Endothelial cell of umbilical vein (primary cell): ENCODE results near the gene KIF26B.

ENCODE experiments used
- MYC ChIP-seq: IDR thresholded peaks from one replicate; pipeline ENCODE4 v1.6.1; 2011; ENCODE audit warnings: mild to moderate bottlenecking, low read depth, low read length
- POLR2A ChIP-seq: IDR thresholded peaks from 2 replicates; pipeline ENCODE4 v1.6.1; 2012; ENCODE audit warnings: low read depth, mild to moderate bottlenecking, control low read depth, low read length
- POLR2AphosphoS5 ChIP-seq: IDR thresholded peaks from 2 replicates; pipeline ENCODE4 v1.6.1; 2012; ENCODE audit warnings: low read depth, mild to moderate bottlenecking, control low read depth, low read length, moderate library complexity; ENCODE audit not compliant: insufficient read depth
- TF ChIP-seq, protein P1 (sequence below), 2 donors: IDR thresholded peaks; 1 replicate in 1 of 2; 2 replicates in 1 of 2; pipeline ENCODE4 v1.5.1; 2011; ENCODE audit warnings: low read length in 2 of 2, mild to moderate bottlenecking in 2 of 2, moderate library complexity in 2 of 2, control low read depth in 1 of 2, inconsistent platforms in 1 of 2, low read depth in 1 of 2; ENCODE audit not compliant: insufficient read depth in 1 of 2; ENCODE audit errors: extremely low read depth in 1 of 2

DNA sequence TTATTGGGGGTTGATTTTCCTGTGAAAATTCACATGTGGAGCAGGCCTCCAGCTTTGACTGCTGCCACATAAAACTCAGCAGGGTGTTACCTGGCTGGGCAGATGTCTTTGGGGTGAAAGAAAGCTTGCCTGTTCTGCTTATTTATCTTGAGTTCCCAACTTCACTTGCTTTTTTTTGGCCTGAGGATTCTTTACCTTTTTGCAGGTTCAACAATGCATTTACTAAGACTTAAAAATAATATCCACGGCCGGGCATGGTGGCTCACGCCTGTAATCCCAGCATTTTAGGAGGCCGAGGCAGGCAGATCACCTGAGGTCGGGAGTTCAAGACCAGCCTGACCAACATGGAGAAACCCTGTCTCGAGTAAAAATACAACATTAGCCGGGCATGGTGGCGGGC lies 509.1 kb downstream of the KIF26B start:
- TF ChIP-seq, protein P1, sequence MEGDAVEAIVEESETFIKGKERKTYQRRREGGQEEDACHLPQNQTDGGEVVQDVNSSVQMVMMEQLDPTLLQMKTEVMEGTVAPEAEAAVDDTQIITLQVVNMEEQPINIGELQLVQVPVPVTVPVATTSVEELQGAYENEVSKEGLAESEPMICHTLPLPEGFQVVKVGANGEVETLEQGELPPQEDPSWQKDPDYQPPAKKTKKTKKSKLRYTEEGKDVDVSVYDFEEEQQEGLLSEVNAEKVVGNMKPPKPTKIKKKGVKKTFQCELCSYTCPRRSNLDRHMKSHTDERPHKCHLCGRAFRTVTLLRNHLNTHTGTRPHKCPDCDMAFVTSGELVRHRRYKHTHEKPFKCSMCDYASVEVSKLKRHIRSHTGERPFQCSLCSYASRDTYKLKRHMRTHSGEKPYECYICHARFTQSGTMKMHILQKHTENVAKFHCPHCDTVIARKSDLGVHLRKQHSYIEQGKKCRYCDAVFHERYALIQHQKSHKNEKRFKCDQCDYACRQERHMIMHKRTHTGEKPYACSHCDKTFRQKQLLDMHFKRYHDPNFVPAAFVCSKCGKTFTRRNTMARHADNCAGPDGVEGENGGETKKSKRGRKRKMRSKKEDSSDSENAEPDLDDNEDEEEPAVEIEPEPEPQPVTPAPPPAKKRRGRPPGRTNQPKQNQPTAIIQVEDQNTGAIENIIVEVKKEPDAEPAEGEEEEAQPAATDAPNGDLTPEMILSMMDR (IDR thresholded peaks at IDR 0.05; ENCODE audit: extremely low read depth in 1 of 2, insufficient read depth in 1 of 2, low read depth in 1 of 2, low read length in 2 of 2): no peak
- TF ChIP-seq POLR2A (no peak), POLR2AphosphoS5 (no peak), MYC (no peak)
